ENCODE data around the gene NAV1. TPM values are rescaled to one million over a fixed set of nuclear protein-coding genes. Genes with fewer than 3 reads are reported as not detected.

NAV1 gene
- total and polyA plus RNA-seq, 2 of the 8 experiments (the other 6 are each of a cell fraction or from before 2014, with no cell fraction given) = 9.9 to 42.7 TPM

GRCh38 chr1:201559679-201560162 is 20.8 kb downstream of the NAV1 start:
- H2AK5ac ChIP-seq (ENCODE audit: low read depth, low read length) = no peak overlapping the region
- H3K23me2 ChIP-seq (ENCODE audit: low read depth, low read length) = no peaks in the 10 kb centered on the region
- no peak overlapping the region for H3K27ac ChIP-seq (ENCODE audit: low read depth, low read length)
- 20% methylated on average over 13 of the region's 13 CpGs; no CpG with 5 or more reads in 1 of the 2 experiments for WGBS, 2 experiments (ENCODE audit: extremely low coverage in 1 of 2, insufficient coverage in 1 of 2, insufficient read length in 1 of 2, insufficient replicate concordance in 2 of 2, low coverage in 1 of 2, low lambda C conversion rate in 2 of 2, missing lambda C conversion rate in 1 of 2)
- FAIRE-seq = peak; percentile 81
- no peak overlapping the region; the same call in 1 of the 2 replicates for H3K18ac ChIP-seq (ENCODE audit: extremely low read depth, low read length)
- DNase-seq (ENCODE audit: low read depth in 1 of 2, low spot score in 2 of 2) = peak; percentile 72 to 88
- H3K4me3 ChIP-seq (ENCODE audit: extremely low read depth in 1 of 4, insufficient read depth in 2 of 4, low read depth in 3 of 4, low read length in 4 of 4) = no peak overlapping the region
- no peak overlapping the region for H2BK12ac ChIP-seq (ENCODE audit: low read depth, low read length)
- H4K5ac ChIP-seq (ENCODE audit: insufficient read length, low read depth, low read length) = no peak overlapping the region
- ChIA-PET CTCF (ENCODE audit: partially characterized antibody) (interaction anchor here (0.6 to 22.6 kb wide), 55 partner anchors 9 to 281 kb away, joined by 3 to 499 read pairs (median 5); partner anchors contain the start of genes CSRP1 and NAV1), POLR2A (ENCODE audit: partially characterized antibody) (interaction anchor here (1.0 to 1.7 kb wide), 5 partner anchors 34 to 233 kb away, joined by 3 to 6 read pairs (median 3); no protein-coding TSS in a partner anchor)
- no peak overlapping the region; the same call in 1 of the 2 replicates for H2BK15ac ChIP-seq (ENCODE audit: low read length)
- H3K4ac ChIP-seq (replicated peaks; ENCODE audit: insufficient read length, low read depth, low read length) = no peak overlapping the region
- no peaks in the 10 kb centered on the region for H3K36me3 ChIP-seq (ENCODE audit: control insufficient read depth in 2 of 4, insufficient read depth in 4 of 4, low read length in 3 of 4)
- H2BK120ac ChIP-seq (replicated peaks; ENCODE audit: low read depth, low read length) = no peak overlapping the region
- no peak overlapping the region for H3K56ac ChIP-seq (replicated peaks; ENCODE audit: insufficient read length, low read depth, low read length)
- no peak overlapping the region for H3K23ac ChIP-seq (ENCODE audit: insufficient read length)
- H3K14ac ChIP-seq (ENCODE audit: insufficient read length) = no peak overlapping the region
- H4K8ac ChIP-seq (ENCODE audit: extremely low read depth, insufficient read depth, low read length) = 0 out of 2 replicates have a peak overlapping the region, but pooled peaks have one; percentile 66
- H2BK20ac ChIP-seq (ENCODE audit: low read length) = no peak overlapping the region
- H4K20me1 ChIP-seq (replicated peaks in 1 of 2; ENCODE audit: control insufficient read depth in 1 of 2, insufficient read depth in 2 of 2, low read length in 2 of 2) = no peaks in the 10 kb centered on the region
- H3K27me3 ChIP-seq (replicated peaks in 1 of 4; ENCODE audit: control insufficient read depth in 3 of 4, extremely low read depth in 1 of 4, insufficient read depth in 3 of 4, low read length in 3 of 4) = 0 out of 7 replicates have a peak, but pooled peaks cover 0 to 2% (median 0%) of the 10 kb centered on the region in 4 experiments
- peaks cover 0 to 8% (median 3%) of the 10 kb centered on the region in 4 experiments; a peak in 4 of 7 replicates for H3K4me1 ChIP-seq (replicated peaks in 1 of 4; ENCODE audit: control insufficient read depth in 3 of 4, insufficient read depth in 4 of 4, low read length in 3 of 4)
- 0 out of 4 replicates have a peak overlapping the region, but pooled peaks of 1 of the 2 experiments have one; percentile 18 for H3K4me2 ChIP-seq (ENCODE audit: insufficient read depth in 1 of 2, low read depth in 2 of 2, low read length in 2 of 2)
- H2BK5ac ChIP-seq (ENCODE audit: low read depth, low read length) = no peak overlapping the region
- H3K79me1 ChIP-seq (ENCODE audit: low read depth, low read length) = no peaks in the 10 kb centered on the region
- H4K91ac ChIP-seq (replicated peaks; ENCODE audit: insufficient read length, low read length) = no peak overlapping the region
- no peaks in the 10 kb centered on the region for H3K79me2 ChIP-seq (ENCODE audit: control insufficient read depth in 1 of 2, insufficient read depth in 2 of 2, low read length in 2 of 2)
- peak overlapping the region; percentile 97 for H2AFZ ChIP-seq (ENCODE audit: low read length)
- no peak overlapping the region for H3K9ac ChIP-seq (replicated peaks in 1 of 4; ENCODE audit: extremely low read depth in 1 of 4, low read depth in 3 of 4, low read length in 3 of 4)
- no peaks in the 10 kb centered on the region for H3K9me3 ChIP-seq (ENCODE audit: insufficient read depth in 2 of 2, low read depth in 1 of 2, low read length in 1 of 2)
- TF ChIP-seq JUND (IDR thresholded peaks at IDR 0.05; ENCODE audit: low read length) = no peak
- peak; percentile 14; the same call in 1 of the 2 replicates for TF ChIP-seq TBP (IDR thresholded peaks at IDR 0.05; ENCODE audit: low read depth, low read length)
- 0 out of 2 replicates have a peak, but pooled peaks have one; percentile 36 for TF ChIP-seq YY1 (IDR thresholded peaks at IDR 0.05; ENCODE audit: low read depth, low read length)
- TF ChIP-seq KDM4A (IDR thresholded peaks at IDR 0.05; ENCODE audit: low read depth, low read length, severe bottlenecking) = peak; percentile 20
- 0 out of 3 replicates have a peak, but pooled peaks of 1 of the 2 experiments have one; percentile 20 for TF ChIP-seq EP300 (IDR thresholded peaks at IDR 0.05; ENCODE audit: borderline replicate concordance in 1 of 2, low read depth in 2 of 2, low read length in 2 of 2)
- TF ChIP-seq SIX5 (IDR thresholded peaks at IDR 0.05; ENCODE audit: low read depth, low read length) = no peak
- TF ChIP-seq HDAC6 (IDR thresholded peaks at IDR 0.05; ENCODE audit: low read depth, low read length) = no peak
- TF ChIP-seq USF2 (IDR thresholded peaks at IDR 0.05; ENCODE audit: low read length) = peak; percentile 70; the same call in 1 of the 2 replicates
- TF ChIP-seq POLR2A (IDR thresholded peaks at IDR 0.05; ENCODE audit: control extremely low read depth in 1 of 2, low read depth in 2 of 2, low read length in 2 of 2) = no peak

All from H1 (cell line).